Measurements from ENCODE around the gene TBC1D24. TPM values are rescaled to one million over a fixed set of nuclear protein-coding genes. Genes with fewer than 3 reads are reported as not detected.
A peak's percentile ranks its signal among the peaks of the same experiment; 100 is the strongest.

The TBC1D24 gene
- total and polyA plus RNA-seq, 2 experiments from 2014 or later: 5.4 to 21.0 TPM

- H3K4me1 Mint-ChIP-seq: peaks cover 5% of the 10 kb centered on the region
- H3K4me1 ChIP-seq (ENCODE audit: insufficient read depth): peaks cover 7% of the 10 kb centered on the region; the same call in 1 of the 2 replicates
- H3K4me3 Mint-ChIP-seq: peak overlapping the region; percentile 50; the same call in 2 of the 3 replicates
- DNase-seq (ENCODE audit: low spot score) (no peak), ATAC-seq (no peak)
- peaks cover 6% of the 10 kb centered on the region; the same call in 1 of the 3 replicates for H3K36me3 Mint-ChIP-seq (ENCODE audit: low read depth)
- H3F3A ChIP-seq (replicated peaks; ENCODE audit: low read depth): peaks cover 4% of the 10 kb centered on the region; the same call in 1 of the 2 replicates
- no peaks in the 10 kb centered on the region for H3K36me3 ChIP-seq (ENCODE audit: insufficient read depth)
- H2AFZ ChIP-seq: peak overlapping the region; percentile 92; the same call in 1 of the 2 replicates
- TF ChIP-seq CTCF (conservative IDR thresholded peaks at IDR 0.05; ENCODE audit: low read depth in 2 of 2): no peak
- TF ChIP-seq POLR2AphosphoS5 (IDR thresholded peaks at IDR 0.05; ENCODE audit: low read depth): no peak
- TF ChIP-seq ZNF114 (CRISPR knock-in tag; IDR thresholded peaks at IDR 0.05): no peak
- TF ChIP-seq CREB1 (CRISPR knock-in tag; IDR thresholded peaks at IDR 0.05; ENCODE audit: low read depth): no peak
- no peak for TF ChIP-seq STAT1 (IDR thresholded peaks at IDR 0.05; ENCODE audit: unreplicated experiment)
- TF ChIP-seq EZH2 (IDR thresholded peaks at IDR 0.05; ENCODE audit: low read depth, unreplicated experiment): no peak
- TF ChIP-seq EZH2phosphoT487 (IDR thresholded peaks at IDR 0.05; ENCODE audit: unreplicated experiment): no peak
- no peak for TF ChIP-seq JUNB (IDR thresholded peaks at IDR 0.05; ENCODE audit: unreplicated experiment)
- no peak for TF ChIP-seq NANOG (IDR thresholded peaks at IDR 0.05; ENCODE audit: borderline replicate concordance)
- TF ChIP-seq REST (IDR thresholded peaks at IDR 0.05; ENCODE audit: unreplicated experiment): no peak
- no peak for TF ChIP-seq ZNF331 (CRISPR knock-in tag; IDR thresholded peaks at IDR 0.05; ENCODE audit: low read depth)
- no peak for TF ChIP-seq ZNF462 (CRISPR knock-in tag; IDR thresholded peaks at IDR 0.05)
- TF ChIP-seq ETS1 (IDR thresholded peaks at IDR 0.05): no peak
- H3K4me2 ChIP-seq: peak overlapping the region; percentile 88
- H3K79me2 ChIP-seq (replicated peaks; ENCODE audit: insufficient read depth): no peaks in the 10 kb centered on the region
- H3K4me3 ChIP-seq: peak overlapping the region; percentile 69; the same call in 1 of the 2 replicates
- H3K27ac ChIP-seq (ENCODE audit: low read depth): no peak overlapping the region
- no peaks in the 10 kb centered on the region; the same call in 1 of the 2 replicates for H4K20me1 ChIP-seq (replicated peaks; ENCODE audit: insufficient read depth)
- no peaks in the 10 kb centered on the region for H3K9me2 ChIP-seq (ENCODE audit: insufficient read depth)
- no peaks in the 10 kb centered on the region for H3K27me3 ChIP-seq (ENCODE audit: insufficient read depth)
- no peak overlapping the region for H3K27ac Mint-ChIP-seq
- H3K27me3 Mint-ChIP-seq (ENCODE audit: insufficient read depth, low read depth, poor library complexity): peaks cover 5% of the 10 kb centered on the region
- no peaks in the 10 kb centered on the region for H3K9me3 Mint-ChIP-seq
These were observed 27.3 kb downstream of the TBC1D24 start for GRCh38 chr16:2501946-2502895.
